GM19239 (cell line): Measurements from ENCODE around the gene PI4KA.

Experiments used
- DNase-seq: peaks from one replicate; pipeline ENCODE4 v3.0.0; 2011; ENCODE audit warnings: low spot score; ENCODE audit not compliant: insufficient read length
- FAIRE-seq: peaks from 2 replicates; lab custom pipeline; 2011; peaks lifted over from hg19 to GRCh38; lab: Jason Lieb, UNC

PI4KA gene

GRCh38 chr22:20798974-20799373, 59.6 kb downstream of the PI4KA start:
- no peak for FAIRE-seq
- no peak for DNase-seq

- DNase-seq (no peak), FAIRE-seq (no peak)
Measured at GRCh38 chr22:20798218-20798617, 60.4 kb downstream of the PI4KA start.

- no peak for DNase-seq
- no peak for FAIRE-seq
Measured at GRCh38 chr22:20796731-20797130, 61.9 kb downstream of the PI4KA start.

GRCh38 chr22:20794650-20795413, 63.8 kb downstream of the PI4KA start:
- no peak for DNase-seq
- no peak for FAIRE-seq

- DNase-seq, result no peak
- no peak for FAIRE-seq
Measured at GRCh38 chr22:20793748-20794649, 64.6 kb downstream of the PI4KA start.

- FAIRE-seq (no peak), DNase-seq (no peak)
Measured at GRCh38 chr22:20792966-20793728, 65.5 kb downstream of the PI4KA start.

GRCh38 chr22:20792221-20792965, 66.2 kb downstream of the PI4KA start:
- FAIRE-seq (no peak), DNase-seq (no peak)

- FAIRE-seq, result no peak
- DNase-seq, result no peak
Measured at GRCh38 chr22:20788627-20789344, 69.8 kb downstream of the PI4KA start.

GRCh38 chr22:20787746-20788626, 70.6 kb downstream of the PI4KA start:
- DNase-seq (no peak), FAIRE-seq (no peak)

GRCh38 chr22:20787223-20787622, 71.4 kb downstream of the PI4KA start:
- DNase-seq, result no peak
- no peak for FAIRE-seq

- FAIRE-seq (no peak), DNase-seq (no peak)
Measured at GRCh38 chr22:20786536-20786979, 72.1 kb downstream of the PI4KA start.

GRCh38 chr22:20786048-20786447, 72.6 kb downstream of the PI4KA start:
- no peak for DNase-seq
- FAIRE-seq, result no peak

- FAIRE-seq, result no peak
Measured at GRCh38 chr22:20785415-20785814, 73.2 kb downstream of the PI4KA start.

GRCh38 chr22:20783844-20784723, 74.5 kb downstream of the PI4KA start:
- DNase-seq, result peak; percentile 53
- FAIRE-seq, result peak; percentile 74

More at GRCh38 chr22:20785415-20785814, 73.2 kb downstream of the PI4KA start:
- DNase-seq, result no peak

- DNase-seq (no peak), FAIRE-seq (no peak)
Measured at GRCh38 chr22:20783300-20783673, 75.3 kb downstream of the PI4KA start.

GRCh38 chr22:20782596-20783299, 75.9 kb downstream of the PI4KA start:
- no peak for DNase-seq
- no peak for FAIRE-seq

GRCh38 chr22:20782083-20782482, 76.5 kb downstream of the PI4KA start:
- DNase-seq (no peak), FAIRE-seq (no peak)
